Measurements from ENCODE around the gene ZNF202. TPM values are rescaled to one million over a fixed set of nuclear protein-coding genes. Genes with fewer than 3 reads are reported as not detected.

Gene ZNF202
- total RNA-seq, 2 experiments from 2014 or later: 6.8 to 8.0 TPM

DNA sequence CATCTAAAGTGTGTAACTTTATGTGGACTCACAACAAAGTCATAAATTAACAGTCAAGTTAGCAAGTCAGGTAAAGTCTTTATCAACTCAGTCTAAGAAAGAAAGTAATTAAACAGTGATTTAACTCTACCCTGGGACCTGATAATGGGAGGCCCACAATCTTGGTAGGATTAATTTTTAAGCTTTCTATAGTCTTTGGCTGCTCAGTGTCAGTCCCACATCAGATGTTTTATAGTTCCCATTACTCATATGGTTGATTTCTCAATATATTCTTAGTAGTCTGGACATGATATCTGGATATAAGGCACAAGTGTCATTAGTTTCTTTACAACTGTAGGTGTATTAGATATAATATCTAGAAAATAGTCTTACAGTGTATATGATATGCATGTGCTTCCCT, 48.5 kb downstream of the ZNF202 start:
- no peaks in the 10 kb centered on the region for H3K4me1 ChIP-seq (ENCODE audit: insufficient read depth, low read length)
- no peaks in the 10 kb centered on the region for H3K9me3 Mint-ChIP-seq
- no peak overlapping the region for H3K27ac Mint-ChIP-seq
- H3K36me3 ChIP-seq (ENCODE audit: insufficient read depth, low read length): no peaks in the 10 kb centered on the region
- peaks cover 57% of the 10 kb centered on the region for H3K27me3 Mint-ChIP-seq
- no peak overlapping the region for H3K4me3 ChIP-seq (ENCODE audit: low read length)
- H3K27me3 ChIP-seq (ENCODE audit: control insufficient read depth in 1 of 2, insufficient read depth in 2 of 2, low read length in 2 of 2): peaks cover 0 to 19% of the 10 kb centered on the region in 2 experiments
- TF ChIP-seq, protein P1, sequence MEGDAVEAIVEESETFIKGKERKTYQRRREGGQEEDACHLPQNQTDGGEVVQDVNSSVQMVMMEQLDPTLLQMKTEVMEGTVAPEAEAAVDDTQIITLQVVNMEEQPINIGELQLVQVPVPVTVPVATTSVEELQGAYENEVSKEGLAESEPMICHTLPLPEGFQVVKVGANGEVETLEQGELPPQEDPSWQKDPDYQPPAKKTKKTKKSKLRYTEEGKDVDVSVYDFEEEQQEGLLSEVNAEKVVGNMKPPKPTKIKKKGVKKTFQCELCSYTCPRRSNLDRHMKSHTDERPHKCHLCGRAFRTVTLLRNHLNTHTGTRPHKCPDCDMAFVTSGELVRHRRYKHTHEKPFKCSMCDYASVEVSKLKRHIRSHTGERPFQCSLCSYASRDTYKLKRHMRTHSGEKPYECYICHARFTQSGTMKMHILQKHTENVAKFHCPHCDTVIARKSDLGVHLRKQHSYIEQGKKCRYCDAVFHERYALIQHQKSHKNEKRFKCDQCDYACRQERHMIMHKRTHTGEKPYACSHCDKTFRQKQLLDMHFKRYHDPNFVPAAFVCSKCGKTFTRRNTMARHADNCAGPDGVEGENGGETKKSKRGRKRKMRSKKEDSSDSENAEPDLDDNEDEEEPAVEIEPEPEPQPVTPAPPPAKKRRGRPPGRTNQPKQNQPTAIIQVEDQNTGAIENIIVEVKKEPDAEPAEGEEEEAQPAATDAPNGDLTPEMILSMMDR (IDR thresholded peaks at IDR 0.05): no peak
- ChIA-PET POLR2A (no interaction called here), CTCF (interaction anchor here (1.4 kb wide), 1 partner anchor 13 kb away, joined by 4 read pairs; no protein-coding TSS in a partner anchor)
- ATAC-seq (ENCODE audit: poor library complexity) (no peak), DNase-seq (no peak)
- intact Hi-C loops (cut with DNase I, micrococcal nuclease): no loop called here
- H3K4me3 Mint-ChIP-seq: no peak overlapping the region
- H3K27ac ChIP-seq (ENCODE audit: low read depth in 1 of 2, low read length in 2 of 2): no peak overlapping the region
- no peaks in the 10 kb centered on the region for H3K4me1 Mint-ChIP-seq (ENCODE audit: low read depth)
- no peaks in the 10 kb centered on the region for H3K36me3 Mint-ChIP-seq (ENCODE audit: low read depth)
- no peaks in the 10 kb centered on the region for H3K9me3 ChIP-seq (ENCODE audit: control insufficient read depth in 1 of 2, insufficient read depth in 1 of 2, low read length in 2 of 2)

DNA sequence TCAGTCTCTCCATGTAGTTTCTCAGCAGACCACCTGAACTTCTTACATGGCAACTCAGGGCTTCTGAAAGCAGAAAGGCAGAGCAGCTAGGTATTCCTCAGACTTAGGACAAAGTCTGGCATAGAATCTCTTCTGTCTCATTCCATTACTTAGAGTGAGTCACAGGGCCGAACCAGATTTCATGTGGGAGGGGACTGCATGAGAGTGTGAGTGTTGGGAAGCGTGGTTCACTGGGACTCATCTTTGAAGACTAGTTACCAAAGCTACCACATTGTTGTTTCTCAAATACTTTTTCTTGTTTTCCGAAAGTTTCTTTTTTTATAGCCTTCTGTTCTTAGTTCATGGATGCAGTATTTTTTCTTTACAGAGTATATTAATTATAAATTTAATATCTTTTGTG, 51.0 kb downstream of the ZNF202 start:
- H3K27me3 Mint-ChIP-seq: peaks cover 48% of the 10 kb centered on the region
- no peak overlapping the region for H3K27ac ChIP-seq (ENCODE audit: low read depth in 1 of 2, low read length in 2 of 2)
- H3K4me3 ChIP-seq (ENCODE audit: low read length): no peak overlapping the region
- H3K4me1 Mint-ChIP-seq (ENCODE audit: low read depth): no peaks in the 10 kb centered on the region
- no peaks in the 10 kb centered on the region for H3K4me1 ChIP-seq (ENCODE audit: insufficient read depth, low read length)
- CTCF ChIA-PET: no interaction called here
- no peak for DNase-seq
- no peak overlapping the region for H3K4me3 Mint-ChIP-seq
- H3K27me3 ChIP-seq (ENCODE audit: control insufficient read depth in 1 of 2, insufficient read depth in 2 of 2, low read length in 2 of 2): peaks cover 0 to 15% of the 10 kb centered on the region in 2 experiments
- no peak for ATAC-seq (ENCODE audit: poor library complexity)
- H3K36me3 ChIP-seq (ENCODE audit: insufficient read depth, low read length): no peaks in the 10 kb centered on the region
- no peaks in the 10 kb centered on the region for H3K36me3 Mint-ChIP-seq (ENCODE audit: low read depth)
- H3K27ac Mint-ChIP-seq: no peak overlapping the region
- TF ChIP-seq, protein P1 (IDR thresholded peaks at IDR 0.05): no peak
- POLR2A ChIA-PET: interaction anchor here (1.2 kb wide), 1 partner anchor 10 kb away, joined by 3 read pairs; no protein-coding TSS in a partner anchor
- no peaks in the 10 kb centered on the region for H3K9me3 Mint-ChIP-seq
- H3K9me3 ChIP-seq (ENCODE audit: control insufficient read depth in 1 of 2, insufficient read depth in 1 of 2, low read length in 2 of 2): no peaks in the 10 kb centered on the region
- intact Hi-C loops (cut with DNase I, micrococcal nuclease): no loop called here

DNA sequence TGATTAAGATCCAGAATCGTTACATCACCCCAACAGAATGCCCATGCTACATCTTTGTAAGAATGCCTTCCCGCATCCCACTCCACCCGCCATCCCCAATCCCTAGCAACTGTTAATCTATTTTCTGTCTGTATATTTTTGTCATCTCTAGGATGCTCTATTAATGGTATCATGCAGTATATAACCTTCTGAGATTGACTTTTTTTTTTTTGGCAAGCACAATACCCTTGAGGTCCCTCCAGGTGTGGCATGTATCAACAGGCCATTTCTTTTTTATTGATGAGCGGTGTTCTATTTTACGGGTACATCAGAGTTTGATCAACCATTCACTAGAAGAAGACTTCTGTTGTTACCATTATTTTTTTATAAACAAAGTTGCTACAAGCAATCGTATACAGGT, 56.9 kb downstream of the ZNF202 start:
- POLR2A ChIA-PET: no interaction called here
- H3K4me3 Mint-ChIP-seq: no peak overlapping the region

More for the DNA sequence above, 56.9 kb downstream of the ZNF202 start:
- no peak for DNase-seq
- CTCF ChIA-PET: no interaction called here
- no peaks in the 10 kb centered on the region for H3K36me3 Mint-ChIP-seq (ENCODE audit: low read depth)
- H3K9me3 Mint-ChIP-seq: no peaks in the 10 kb centered on the region
- Histone ChIP-seq H3K4me3 (ENCODE audit: low read length) (no peak overlapping the region), H3K27ac (ENCODE audit: low read depth in 1 of 2, low read length in 2 of 2) (no peak overlapping the region), H3K9me3 (ENCODE audit: control insufficient read depth in 1 of 2, insufficient read depth in 1 of 2, low read length in 2 of 2) (no peaks in the 10 kb centered on the region), H3K27me3 (ENCODE audit: control insufficient read depth in 1 of 2, insufficient read depth in 2 of 2, low read length in 2 of 2) (peaks cover 0 to 4% of the 10 kb centered on the region in 2 experiments), H3K4me1 (ENCODE audit: insufficient read depth, low read length) (peaks cover 5% of the 10 kb centered on the region), H3K36me3 (ENCODE audit: insufficient read depth, low read length) (no peaks in the 10 kb centered on the region)
- ATAC-seq (ENCODE audit: poor library complexity): no peak
- TF ChIP-seq, protein P1 (IDR thresholded peaks at IDR 0.05): no peak
- intact Hi-C loops (cut with DNase I, micrococcal nuclease): no loop called here
- H3K27ac Mint-ChIP-seq: no peak overlapping the region
- peaks cover 17% of the 10 kb centered on the region for H3K4me1 Mint-ChIP-seq (ENCODE audit: low read depth)
- peaks cover 12% of the 10 kb centered on the region for H3K27me3 Mint-ChIP-seq

All from CD4-positive, alpha-beta T cell (primary cell).